GM12872 (cell line): ENCODE data around the gene RGS3.

Experiments used
- TF ChIP-seq, protein P1 (sequence below): IDR thresholded peaks from 3 replicates; pipeline ENCODE4 v1.5.1; 2011; ENCODE audit warnings: low read depth, mild to moderate bottlenecking, low read length, moderate library complexity; ENCODE audit not compliant: insufficient read depth

RGS3 gene

DNA sequence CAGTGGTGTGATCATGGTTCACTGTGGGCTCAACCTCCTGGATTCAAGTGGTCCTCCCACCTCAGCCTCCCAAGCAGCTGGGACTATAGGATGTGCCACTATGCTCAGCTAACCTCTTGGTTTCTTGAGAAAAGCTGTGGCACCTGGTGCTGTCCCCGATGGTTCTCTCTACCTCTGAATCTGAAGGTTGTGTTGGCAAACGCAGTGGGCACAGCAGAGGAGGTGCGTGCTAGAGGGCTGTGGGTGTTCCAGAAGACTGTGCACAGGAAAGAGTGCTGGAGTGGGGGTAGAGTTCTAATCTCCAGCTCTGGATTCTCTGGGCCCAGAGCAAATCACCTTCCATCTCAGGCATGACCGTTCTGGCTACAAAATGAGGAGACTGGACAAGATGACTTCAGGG, 12.5 kb downstream of the RGS3 start:
- TF ChIP-seq, protein P1, sequence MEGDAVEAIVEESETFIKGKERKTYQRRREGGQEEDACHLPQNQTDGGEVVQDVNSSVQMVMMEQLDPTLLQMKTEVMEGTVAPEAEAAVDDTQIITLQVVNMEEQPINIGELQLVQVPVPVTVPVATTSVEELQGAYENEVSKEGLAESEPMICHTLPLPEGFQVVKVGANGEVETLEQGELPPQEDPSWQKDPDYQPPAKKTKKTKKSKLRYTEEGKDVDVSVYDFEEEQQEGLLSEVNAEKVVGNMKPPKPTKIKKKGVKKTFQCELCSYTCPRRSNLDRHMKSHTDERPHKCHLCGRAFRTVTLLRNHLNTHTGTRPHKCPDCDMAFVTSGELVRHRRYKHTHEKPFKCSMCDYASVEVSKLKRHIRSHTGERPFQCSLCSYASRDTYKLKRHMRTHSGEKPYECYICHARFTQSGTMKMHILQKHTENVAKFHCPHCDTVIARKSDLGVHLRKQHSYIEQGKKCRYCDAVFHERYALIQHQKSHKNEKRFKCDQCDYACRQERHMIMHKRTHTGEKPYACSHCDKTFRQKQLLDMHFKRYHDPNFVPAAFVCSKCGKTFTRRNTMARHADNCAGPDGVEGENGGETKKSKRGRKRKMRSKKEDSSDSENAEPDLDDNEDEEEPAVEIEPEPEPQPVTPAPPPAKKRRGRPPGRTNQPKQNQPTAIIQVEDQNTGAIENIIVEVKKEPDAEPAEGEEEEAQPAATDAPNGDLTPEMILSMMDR, result no peak

DNA sequence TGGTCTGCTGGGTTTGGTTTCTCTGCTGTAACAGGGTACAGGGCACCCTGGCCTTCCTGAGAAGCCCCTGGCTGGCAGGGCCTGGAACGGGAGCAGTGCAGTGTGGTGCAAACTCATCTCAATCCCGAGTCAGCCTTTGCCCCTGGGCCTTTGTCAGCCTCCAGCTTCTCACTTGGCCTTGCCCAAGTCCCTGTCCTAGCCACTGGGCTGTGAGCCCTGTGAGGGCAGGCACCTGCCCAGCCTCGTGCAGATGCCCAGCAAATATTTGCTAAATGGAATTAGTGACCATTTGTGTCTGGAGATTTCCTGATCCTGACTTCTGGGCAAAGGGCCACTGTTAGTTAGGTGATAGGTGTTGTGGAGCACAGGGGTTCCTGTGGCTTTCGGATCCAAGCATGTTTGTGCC, 13.0 kb downstream of the RGS3 start:
- TF ChIP-seq, protein P1, result no peak

DNA sequence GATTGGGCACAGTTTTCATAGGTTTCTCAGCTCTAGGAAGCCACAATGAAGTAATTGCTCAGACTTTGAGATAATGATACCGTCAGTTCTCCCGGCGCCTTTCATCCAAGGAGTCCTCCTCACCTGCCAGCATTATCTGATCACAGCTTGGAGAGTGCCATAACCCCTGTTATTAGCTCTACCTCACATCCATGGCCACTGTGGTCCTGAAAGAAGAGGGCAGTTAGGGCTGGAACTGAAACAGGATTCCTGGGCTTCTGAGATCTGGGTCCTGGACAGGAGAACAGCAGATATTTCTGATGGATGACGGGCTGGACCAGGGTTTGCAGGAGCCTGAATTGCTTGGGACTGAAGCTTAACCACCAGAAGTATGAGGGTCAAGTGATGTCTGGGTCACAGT, 13.5 kb downstream of the RGS3 start:
- TF ChIP-seq, protein P1, result no peak

DNA sequence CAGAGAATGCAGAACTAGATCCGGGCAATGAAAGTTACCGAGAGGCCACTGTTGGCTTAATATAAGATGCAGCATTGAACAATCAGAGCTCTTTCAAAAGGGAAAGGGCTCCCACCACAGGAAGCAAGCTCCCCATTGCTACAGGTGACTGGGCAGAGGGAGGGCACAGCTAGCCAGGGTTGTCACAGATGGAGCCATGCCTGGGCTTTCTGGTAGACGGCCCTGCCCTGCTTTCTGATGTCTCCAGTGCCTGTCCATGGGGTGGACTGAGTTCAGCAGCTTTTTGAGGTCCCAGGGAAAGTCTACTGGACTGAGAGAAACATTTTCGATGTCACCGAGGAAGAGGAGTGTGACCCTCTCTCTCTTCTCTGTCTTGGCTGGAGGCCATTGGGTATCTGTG, 14.1 kb downstream of the RGS3 start:
- TF ChIP-seq, protein P1, result no peak

DNA sequence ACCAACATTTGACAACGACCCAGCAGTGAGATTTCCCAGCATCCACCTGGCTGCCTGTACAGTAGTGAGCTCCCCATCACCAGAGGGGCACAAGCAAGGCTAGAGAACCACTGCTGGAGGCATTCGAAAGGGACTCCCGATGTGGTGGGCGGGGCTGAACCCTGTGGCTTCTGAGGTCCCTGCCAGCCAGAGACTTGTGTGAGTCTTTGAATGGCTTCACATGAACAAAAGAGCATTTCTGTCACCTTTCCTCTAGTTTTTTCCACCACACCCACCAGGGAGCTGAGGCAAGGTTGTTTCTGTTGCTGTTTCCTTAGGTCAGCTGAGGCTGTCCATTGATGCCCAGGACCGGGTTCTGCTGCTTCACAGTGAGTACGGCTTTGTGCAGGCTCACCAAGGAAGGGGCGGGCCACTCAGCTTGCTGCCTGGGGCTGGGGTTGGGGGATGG, 15.7 kb downstream of the RGS3 start:
- TF ChIP-seq, protein P1, result no peak

- TF ChIP-seq, protein P1, result no peak
These were observed 17.1 kb downstream of the RGS3 start for GRCh38 chr9:113480612-113481011.

- TF ChIP-seq, protein P1, result no peak
These were observed 17.8 kb downstream of the RGS3 start for GRCh38 chr9:113481176-113481787.
